HAP-1 (cell line): ENCODE data around the gene DEFB114.
"Not testable (repeated sequence)": the region's sequence is repeated elsewhere in the genome, so short reads cannot be mapped to it uniquely, and the experiment has no call there.

Experiments used
- DNase-seq, 2 experiments: peaks; one replicate each; pipeline ENCODE4 v3.0.0-alpha.2; 2016 to 2020; ENCODE audit warnings: low spot score in 2 of 2
- H3K27me3 ChIP-seq: fragments of 250-450 bp; sonication (Bioruptor Pico); 2 replicates; pipeline ENCODE4 v1.5.1; 2020; ENCODE audit warnings: low read depth, mild to moderate bottlenecking, moderate library complexity
- H3K36me3 ChIP-seq: fragments of 250-450 bp; sonication (Bioruptor Pico); replicated peaks from 2 replicates; pipeline ENCODE4 v1.5.1; 2020; ENCODE audit warnings: mild to moderate bottlenecking
- H3K4me1 ChIP-seq: fragments of 250-450 bp; sonication (Bioruptor Pico); 2 replicates; pipeline ENCODE4 v1.5.1; 2020; ENCODE audit warnings: mild to moderate bottlenecking
- H3K4me3 ChIP-seq: fragments of 250-450 bp; sonication (Bioruptor Pico); 2 replicates; pipeline ENCODE4 v1.5.1; 2020; ENCODE audit warnings: mild to moderate bottlenecking, moderate library complexity
- H3K9me3 ChIP-seq: fragments of 250-450 bp; sonication (Bioruptor Pico); 2 replicates; pipeline ENCODE4 v1.5.1; 2020; ENCODE audit warnings: mild to moderate bottlenecking, moderate library complexity
- in situ Hi-C: fragments of 300-500 bp; cut with MboI; formaldehyde crosslinking; loops from 3 replicates; pipeline ENCODE4 v1.14.3; 2020; ENCODE audit warnings: low sequenced_read_pairs, inconsistent platforms, mixed read lengths

The DEFB114 gene

GRCh38 chr6:49958180-49958579 lies 5.8 kb downstream of the DEFB114 start:
- no peaks in the 10 kb centered on the region for H3K27me3 ChIP-seq
- no peak for DNase-seq
- no peaks in the 10 kb centered on the region for H3K4me1 ChIP-seq
- H3K36me3 ChIP-seq, result no peaks in the 10 kb centered on the region
- in situ Hi-C loops, result no loop called here
- no peaks in the 10 kb centered on the region for H3K9me3 ChIP-seq
- H3K4me3 ChIP-seq, result no peak overlapping the region

DNA sequence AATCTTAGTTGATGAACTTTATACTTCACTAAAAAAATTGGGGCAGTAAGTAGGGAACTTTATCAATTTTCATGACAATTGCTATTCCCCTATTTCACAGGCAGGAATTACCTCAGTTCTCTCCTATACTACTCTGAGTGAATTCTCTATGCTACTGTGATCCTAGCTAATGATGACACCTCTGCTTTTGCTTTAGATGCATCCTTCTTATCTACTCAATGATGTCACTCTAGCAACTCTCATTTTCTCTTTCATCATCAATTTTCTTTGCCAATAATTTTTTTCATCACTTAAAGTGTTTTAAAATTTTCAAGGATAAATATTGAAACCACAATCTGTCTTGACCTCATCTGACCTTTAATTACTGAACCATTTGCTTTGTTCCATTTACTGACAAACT lies 8.1 kb downstream of the DEFB114 start:
- in situ Hi-C loops, result no loop called here
- no peaks in the 10 kb centered on the region for H3K27me3 ChIP-seq
- no peak for DNase-seq
- no peaks in the 10 kb centered on the region for H3K4me1 ChIP-seq
- H3K36me3 ChIP-seq, result no peaks in the 10 kb centered on the region
- no peaks in the 10 kb centered on the region for H3K9me3 ChIP-seq
- H3K4me3 ChIP-seq, result no peak overlapping the region

GRCh38 chr6:49951926-49952325 lies 12.0 kb downstream of the DEFB114 start:
- Histone ChIP-seq H3K4me1 (no peaks in the 10 kb centered on the region), H3K4me3 (no peak overlapping the region), H3K36me3 (no peaks in the 10 kb centered on the region), H3K27me3 (no peaks in the 10 kb centered on the region), H3K9me3 (no peaks in the 10 kb centered on the region)
- no peak for DNase-seq
- in situ Hi-C loops, result no loop called here

- in situ Hi-C loops, result no loop called here
- Histone ChIP-seq H3K36me3 (no peaks in the 10 kb centered on the region), H3K9me3 (no peaks in the 10 kb centered on the region), H3K4me1 (no peaks in the 10 kb centered on the region), H3K27me3 (no peaks in the 10 kb centered on the region), H3K4me3 (no peak overlapping the region)
- no peak for DNase-seq
Observed at GRCh38 chr6:49950415-49950751, 13.6 kb downstream of the DEFB114 start.

DNA sequence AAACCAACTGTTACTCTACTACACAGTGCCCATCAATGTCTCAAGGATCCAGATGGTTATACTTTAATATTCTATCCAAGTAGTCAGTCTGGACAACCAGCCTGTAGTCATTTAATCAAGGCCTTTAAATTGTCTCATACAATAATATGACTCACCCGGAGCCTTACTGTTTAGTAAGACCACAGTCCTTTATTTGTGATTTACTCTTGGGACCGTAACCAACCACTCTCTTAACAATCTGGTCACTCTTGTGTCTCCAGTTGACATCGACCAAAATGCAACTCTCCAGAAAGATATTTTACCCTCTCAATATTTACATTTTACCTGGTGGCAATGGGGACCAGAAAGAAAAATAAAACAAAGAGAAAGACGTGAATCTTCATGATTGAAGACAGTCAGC lies 14.9 kb downstream of the DEFB114 start:
- no peak for DNase-seq
- Histone ChIP-seq H3K27me3 (no peaks in the 10 kb centered on the region), H3K4me3 (no peak overlapping the region), H3K4me1 (no peaks in the 10 kb centered on the region), H3K9me3 (no peaks in the 10 kb centered on the region), H3K36me3 (no peaks in the 10 kb centered on the region)
- in situ Hi-C loops, result no loop called here

DNA sequence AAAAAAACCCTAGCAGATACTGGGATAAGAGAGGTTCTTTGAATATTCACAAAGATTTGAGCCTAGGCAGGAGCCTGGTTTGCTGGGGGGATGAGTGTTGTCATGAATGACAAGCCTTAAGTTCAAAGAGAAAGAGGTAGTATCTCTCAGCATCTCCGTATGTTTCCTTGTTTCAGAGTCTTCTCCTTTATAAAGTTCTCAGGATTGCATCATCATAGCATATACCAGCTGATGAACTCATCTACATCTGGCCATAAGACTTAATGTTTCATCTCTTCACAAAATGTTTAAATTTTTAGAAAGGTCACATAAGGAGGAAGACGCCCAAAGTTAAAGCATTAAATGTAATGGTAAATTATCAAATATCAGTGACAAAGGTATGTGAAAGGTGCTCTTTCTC lies 17.1 kb downstream of the DEFB114 start:
- in situ Hi-C loops, result no loop called here

GRCh38 chr6:49944068-49944467 lies 19.9 kb downstream of the DEFB114 start:
- in situ Hi-C loops, DNase-seq: not testable (repeated sequence)

More for the DNA sequence above, 17.1 kb downstream of the DEFB114 start:
- H3K9me3 ChIP-seq, result no peaks in the 10 kb centered on the region
- H3K4me1 ChIP-seq, result no peaks in the 10 kb centered on the region
- no peaks in the 10 kb centered on the region for H3K36me3 ChIP-seq
- H3K4me3 ChIP-seq, result no peak overlapping the region
- H3K27me3 ChIP-seq, result no peaks in the 10 kb centered on the region
- DNase-seq, result no peak

GRCh38 chr6:49939993-49940498 lies 23.9 kb downstream of the DEFB114 start:
- H3K9me3 ChIP-seq, result no peaks in the 10 kb centered on the region
- no peaks in the 10 kb centered on the region for H3K4me1 ChIP-seq
- H3K27me3 ChIP-seq, result peaks cover 2% of the 10 kb centered on the region
- H3K4me3 ChIP-seq, result no peak overlapping the region
- DNase-seq, result no peak
- no peaks in the 10 kb centered on the region for H3K36me3 ChIP-seq
- in situ Hi-C loops, result no loop called here

More at GRCh38 chr6:49944068-49944467, 19.9 kb downstream of the DEFB114 start:
- H3K36me3 ChIP-seq, H3K4me3 ChIP-seq, H3K4me1 ChIP-seq, H3K9me3 ChIP-seq, H3K27me3 ChIP-seq: not testable (repeated sequence)

DNA sequence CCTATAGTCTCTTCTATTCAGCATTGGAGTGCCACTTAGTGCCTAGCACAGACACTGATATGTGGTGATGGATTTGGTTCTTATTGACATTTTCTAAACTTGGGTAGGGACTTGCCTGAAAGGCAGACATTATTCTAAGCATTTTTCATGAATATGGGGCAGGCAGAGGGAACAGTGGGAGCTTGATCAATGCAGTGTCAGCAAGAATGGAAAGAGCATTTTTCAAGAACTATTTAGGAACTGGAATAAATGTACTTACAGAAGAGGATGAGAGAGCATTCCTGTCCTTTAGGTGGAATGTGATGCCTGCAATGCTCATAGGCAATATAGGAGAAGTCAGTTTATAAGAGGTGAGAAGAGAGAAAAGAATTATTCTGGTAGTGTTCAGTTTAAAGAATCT lies 26.2 kb downstream of the DEFB114 start:
- Histone ChIP-seq H3K4me3 (no peak overlapping the region), H3K36me3 (no peaks in the 10 kb centered on the region), H3K27me3 (peaks cover 2% of the 10 kb centered on the region), H3K9me3 (no peaks in the 10 kb centered on the region), H3K4me1 (no peaks in the 10 kb centered on the region)
- in situ Hi-C loops, result no loop called here
- no peak for DNase-seq

- Histone ChIP-seq H3K4me1 (no peaks in the 10 kb centered on the region), H3K36me3 (no peaks in the 10 kb centered on the region)
- in situ Hi-C loops, result no loop called here
Observed at GRCh38 chr6:49937017-49937416, 26.9 kb downstream of the DEFB114 start.

GRCh38 chr6:49935387-49935786 lies 28.6 kb downstream of the DEFB114 start:
- Histone ChIP-seq H3K4me1 (no peaks in the 10 kb centered on the region), H3K36me3 (no peaks in the 10 kb centered on the region), H3K4me3 (no peak overlapping the region), H3K27me3 (peaks cover 9% of the 10 kb centered on the region), H3K9me3 (no peaks in the 10 kb centered on the region)
- DNase-seq, result no peak
- in situ Hi-C loops, result no loop called here

More at GRCh38 chr6:49937017-49937416, 26.9 kb downstream of the DEFB114 start:
- Histone ChIP-seq H3K9me3 (no peaks in the 10 kb centered on the region), H3K4me3 (no peak overlapping the region), H3K27me3 (peaks cover 2% of the 10 kb centered on the region)
- DNase-seq, result no peak

- Histone ChIP-seq H3K36me3 (no peaks in the 10 kb centered on the region), H3K9me3 (no peaks in the 10 kb centered on the region), H3K27me3 (peaks cover 12% of the 10 kb centered on the region), H3K4me3 (no peak overlapping the region), H3K4me1 (no peaks in the 10 kb centered on the region)
- in situ Hi-C loops, result no loop called here
- no peak for DNase-seq
Observed at GRCh38 chr6:49934770-49935169, 29.2 kb downstream of the DEFB114 start.

GRCh38 chr6:49933526-49933925 lies 30.4 kb downstream of the DEFB114 start:
- H3K4me3 ChIP-seq, result no peak overlapping the region
- H3K27me3 ChIP-seq, result peaks cover 12% of the 10 kb centered on the region
- H3K4me1 ChIP-seq, result no peaks in the 10 kb centered on the region
- DNase-seq, result no peak
- in situ Hi-C loops, result no loop called here
- H3K36me3 ChIP-seq, result no peaks in the 10 kb centered on the region
- no peaks in the 10 kb centered on the region for H3K9me3 ChIP-seq

DNA sequence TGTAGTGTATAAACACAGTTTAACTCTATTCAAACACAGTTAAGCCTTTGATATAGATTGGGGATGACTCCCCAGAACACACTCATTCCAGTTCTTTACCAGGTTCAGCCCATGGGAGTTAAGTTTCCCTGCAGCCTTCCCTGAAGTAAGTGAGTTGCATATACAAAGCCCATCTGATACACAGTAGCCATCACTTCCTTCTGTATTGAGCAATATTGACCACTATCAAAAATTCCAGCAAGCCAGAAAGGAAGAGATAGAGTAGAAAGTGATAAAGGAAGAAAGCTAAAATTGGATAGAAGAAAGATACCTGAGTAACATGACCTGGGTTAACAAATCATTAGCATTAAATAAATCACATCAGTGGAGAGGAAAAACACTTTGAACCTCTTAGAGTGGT lies 34.6 kb downstream of the DEFB114 start:
- H3K4me3 ChIP-seq, result no peak overlapping the region
- no peak for DNase-seq
- in situ Hi-C loops, result no loop called here
- no peaks in the 10 kb centered on the region for H3K9me3 ChIP-seq
- no peaks in the 10 kb centered on the region for H3K36me3 ChIP-seq
- peaks cover 10% of the 10 kb centered on the region for H3K27me3 ChIP-seq
- no peaks in the 10 kb centered on the region for H3K4me1 ChIP-seq

DNA sequence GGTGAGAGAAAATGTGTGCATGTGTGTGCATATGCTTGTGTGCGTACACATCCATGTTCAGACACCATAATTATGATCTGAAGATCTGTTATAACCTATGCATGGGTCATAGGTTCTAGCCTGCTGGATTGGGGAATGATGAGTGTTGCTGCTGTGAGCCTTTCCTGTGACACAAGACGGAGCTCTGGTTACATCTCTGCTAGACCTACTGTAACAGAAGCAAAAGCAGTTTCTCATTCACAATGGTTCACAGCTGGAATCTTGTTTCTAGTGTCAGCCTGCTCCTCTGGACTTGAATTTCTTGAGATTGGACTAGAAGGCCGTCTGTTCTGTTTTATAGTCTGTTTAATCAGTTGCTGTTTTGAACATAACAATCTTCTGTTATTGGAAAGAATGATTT lies 40.1 kb downstream of the DEFB114 start:
- no peaks in the 10 kb centered on the region for H3K4me1 ChIP-seq
- no peaks in the 10 kb centered on the region for H3K36me3 ChIP-seq
- DNase-seq, result no peak
- in situ Hi-C loops, result no loop called here
- no peak overlapping the region for H3K4me3 ChIP-seq
- peaks cover 5% of the 10 kb centered on the region; the same call in 1 of the 2 replicates for H3K27me3 ChIP-seq
- no peaks in the 10 kb centered on the region for H3K9me3 ChIP-seq
